ENCODE results near the gene HMHB1. TPM values are rescaled to one million over a fixed set of nuclear protein-coding genes. Genes with fewer than 3 reads are reported as not detected.

Gene HMHB1
- total RNA-seq, 4 donors from 2014 or later: not detected

DNA sequence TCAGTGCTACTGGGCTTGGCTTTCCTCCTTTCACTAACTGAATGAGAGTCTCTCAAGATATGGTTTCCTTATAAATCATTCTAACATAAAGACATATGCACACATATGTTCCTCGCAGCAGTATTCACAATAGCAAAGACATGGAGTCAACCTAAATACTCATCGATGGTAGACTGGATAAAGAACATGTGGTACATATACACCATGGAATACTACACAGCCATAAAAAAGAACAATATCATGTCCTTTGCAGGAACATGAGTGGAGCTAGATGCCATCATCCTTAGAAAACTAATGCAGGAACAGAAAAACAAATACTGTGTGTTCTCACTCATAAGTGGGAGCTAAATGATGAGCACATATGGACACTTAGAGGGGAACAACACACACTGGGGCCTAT is 32.5 kb upstream of the HMHB1 start:
- Histone ChIP-seq H3K27ac (no peak overlapping the region), H3K9me3 (no peaks in the 10 kb centered on the region), H3K4me3 (replicated peaks in 1 of 3) (no peak overlapping the region), H3K4me1 (peaks cover 0 to 4% of the 10 kb centered on the region in 2 donors), H3K36me3 (no peaks in the 10 kb centered on the region), H3K27me3 (no peaks in the 10 kb centered on the region)
- no peak for TF ChIP-seq POLR2A (IDR thresholded peaks at IDR 0.05)
- TF ChIP-seq, protein P1, sequence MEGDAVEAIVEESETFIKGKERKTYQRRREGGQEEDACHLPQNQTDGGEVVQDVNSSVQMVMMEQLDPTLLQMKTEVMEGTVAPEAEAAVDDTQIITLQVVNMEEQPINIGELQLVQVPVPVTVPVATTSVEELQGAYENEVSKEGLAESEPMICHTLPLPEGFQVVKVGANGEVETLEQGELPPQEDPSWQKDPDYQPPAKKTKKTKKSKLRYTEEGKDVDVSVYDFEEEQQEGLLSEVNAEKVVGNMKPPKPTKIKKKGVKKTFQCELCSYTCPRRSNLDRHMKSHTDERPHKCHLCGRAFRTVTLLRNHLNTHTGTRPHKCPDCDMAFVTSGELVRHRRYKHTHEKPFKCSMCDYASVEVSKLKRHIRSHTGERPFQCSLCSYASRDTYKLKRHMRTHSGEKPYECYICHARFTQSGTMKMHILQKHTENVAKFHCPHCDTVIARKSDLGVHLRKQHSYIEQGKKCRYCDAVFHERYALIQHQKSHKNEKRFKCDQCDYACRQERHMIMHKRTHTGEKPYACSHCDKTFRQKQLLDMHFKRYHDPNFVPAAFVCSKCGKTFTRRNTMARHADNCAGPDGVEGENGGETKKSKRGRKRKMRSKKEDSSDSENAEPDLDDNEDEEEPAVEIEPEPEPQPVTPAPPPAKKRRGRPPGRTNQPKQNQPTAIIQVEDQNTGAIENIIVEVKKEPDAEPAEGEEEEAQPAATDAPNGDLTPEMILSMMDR (IDR thresholded peaks at IDR 0.05): no peak
- WGBS, 2 donors: 99 to 100% methylated on average over 2 of the region's 2 CpGs
- DNase-seq: no peak
- intact Hi-C loops (cut with DNase I): no loop called here

DNA sequence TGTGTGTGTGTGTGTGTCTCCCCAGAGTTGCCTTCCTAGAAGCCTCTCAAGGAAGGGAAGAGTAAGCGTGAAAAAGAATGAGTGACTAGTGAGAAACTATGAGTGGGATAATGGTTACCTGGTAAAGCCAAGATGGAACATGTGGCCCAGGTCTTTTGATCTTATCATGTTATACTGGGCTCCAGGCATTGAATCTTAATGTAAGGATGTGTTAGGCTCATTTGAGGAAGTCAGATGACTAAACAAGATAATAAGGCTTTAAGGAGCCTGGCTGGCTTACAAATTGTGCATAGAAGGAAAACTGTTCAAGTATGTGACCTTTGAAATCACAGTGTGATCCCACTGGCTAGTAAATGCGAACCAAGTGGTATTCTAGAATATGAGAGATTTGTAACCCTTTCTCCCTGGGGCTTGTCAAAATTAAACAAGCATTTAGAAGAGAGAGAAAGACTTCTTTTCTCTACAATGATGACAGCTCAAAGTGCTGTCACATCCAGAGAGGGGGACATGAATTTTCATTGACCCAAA is 29.9 kb upstream of the HMHB1 start:
- no peak for DNase-seq
- no peak overlapping the region for H3K27ac ChIP-seq
- no peaks in the 10 kb centered on the region for H3K9me3 ChIP-seq
- no peak overlapping the region for H3K4me3 ChIP-seq (replicated peaks in 1 of 3)
- WGBS, 2 donors: 71 to 73% methylated on average over 2 of the region's 2 CpGs
- no peak for TF ChIP-seq POLR2A (IDR thresholded peaks at IDR 0.05)
- TF ChIP-seq, protein P1 (IDR thresholded peaks at IDR 0.05): no peak
- peaks cover 0 to 4% of the 10 kb centered on the region in 2 donors for H3K4me1 ChIP-seq
- no peaks in the 10 kb centered on the region for H3K27me3 ChIP-seq
- H3K36me3 ChIP-seq: no peaks in the 10 kb centered on the region
- intact Hi-C loops (cut with DNase I): no loop called here

DNA sequence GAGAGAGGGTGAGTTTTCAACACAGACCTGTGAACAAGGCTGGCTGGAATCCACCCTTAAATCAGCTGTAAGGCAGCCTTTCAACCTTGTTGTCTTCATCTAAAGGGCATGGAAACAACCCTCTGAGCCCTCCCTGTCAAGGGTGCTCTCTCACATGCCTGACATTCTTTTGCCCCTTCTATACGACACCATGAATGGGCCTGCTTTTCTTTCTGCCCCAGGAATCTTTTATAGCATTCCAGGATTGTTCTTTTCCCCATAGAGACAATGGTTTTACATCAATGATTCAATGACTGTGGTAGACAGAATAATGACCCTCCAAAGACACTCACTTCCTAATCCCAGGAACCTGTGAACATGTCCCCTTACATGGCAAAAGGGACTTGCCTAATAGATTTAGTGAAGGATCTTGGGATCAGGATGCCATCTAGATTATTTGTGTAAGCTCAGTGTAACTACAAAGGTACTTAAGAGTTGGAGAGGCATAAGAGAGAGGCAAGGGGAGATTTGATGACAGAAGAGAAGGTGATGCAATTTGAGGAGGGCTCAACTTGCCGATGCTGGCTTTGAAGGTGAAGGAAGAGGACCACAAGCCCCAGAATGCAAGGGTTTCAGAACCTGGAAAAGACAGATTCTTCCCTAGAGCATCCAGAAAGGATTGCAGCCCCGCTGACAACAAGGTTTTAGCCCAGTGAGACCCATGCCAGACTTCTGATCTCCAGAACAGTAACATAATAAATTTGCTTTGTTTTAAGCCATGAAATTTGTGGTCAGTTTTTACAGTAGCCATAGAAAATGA is 29.2 kb upstream of the HMHB1 start:
- no peak overlapping the region for H3K27ac ChIP-seq
- DNase-seq: no peak

GRCh38 chr5:143788401-143788800 is 23.6 kb upstream of the HMHB1 start:
- intact Hi-C loops (cut with DNase I): no loop called here
- H3K27me3 ChIP-seq: no peaks in the 10 kb centered on the region
- TF ChIP-seq, protein P1 (IDR thresholded peaks at IDR 0.05): no peak
- TF ChIP-seq POLR2A (IDR thresholded peaks at IDR 0.05): no peak
- DNase-seq: no peak
- H3K9me3 ChIP-seq: no peaks in the 10 kb centered on the region
- H3K27ac ChIP-seq: no peak overlapping the region
- H3K4me3 ChIP-seq (replicated peaks in 1 of 3): no peak overlapping the region
- WGBS, 2 donors: 90 to 98% methylated on average over 1 of the region's 1 CpG
- no peaks in the 10 kb centered on the region for H3K36me3 ChIP-seq
- H3K4me1 ChIP-seq: peaks cover 4 to 5% of the 10 kb centered on the region in 2 donors

More for the DNA sequence above, 29.2 kb upstream of the HMHB1 start:
- intact Hi-C loops (cut with DNase I): no loop called here
- Histone ChIP-seq H3K4me1 (peaks cover 0 to 4% of the 10 kb centered on the region in 2 donors), H3K27me3 (no peaks in the 10 kb centered on the region), H3K36me3 (no peaks in the 10 kb centered on the region), H3K4me3 (replicated peaks in 1 of 3) (no peak overlapping the region), H3K9me3 (no peaks in the 10 kb centered on the region)
- TF ChIP-seq, protein P1 (IDR thresholded peaks at IDR 0.05): no peak
- no peak for TF ChIP-seq POLR2A (IDR thresholded peaks at IDR 0.05)
- 35 to 47% methylated on average over 3 of the region's 3 CpGs for WGBS, 2 donors

DNA sequence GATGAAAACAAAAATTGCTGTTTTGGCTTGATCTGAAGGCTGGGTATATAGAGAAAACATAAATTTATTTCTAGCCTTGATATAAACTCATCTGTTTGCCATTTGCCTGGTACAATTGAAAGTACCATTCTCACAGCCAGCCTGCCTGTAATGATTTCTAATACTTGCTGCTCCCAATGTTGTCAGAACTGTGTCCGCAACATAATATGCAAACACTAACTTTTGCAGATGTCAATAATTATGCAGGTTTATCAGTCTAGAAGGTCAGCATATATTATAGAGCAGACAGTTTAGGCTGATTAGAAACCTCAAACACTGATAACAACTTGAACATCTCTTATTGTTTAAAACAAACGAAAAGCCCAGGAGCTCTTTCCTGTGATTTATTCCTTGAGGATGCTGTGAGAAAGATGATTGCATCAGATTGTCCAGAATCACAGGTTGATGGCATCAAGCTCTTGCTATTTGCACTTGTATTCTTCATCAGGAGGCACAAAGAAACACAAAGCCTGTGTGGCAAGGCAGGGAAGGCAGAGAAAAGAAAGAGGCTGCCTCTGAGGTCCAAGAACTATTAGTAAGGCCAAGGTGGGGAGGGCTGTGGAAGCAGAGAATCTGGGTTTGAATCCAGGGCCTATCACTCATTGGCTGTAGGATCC is 21.4 kb upstream of the HMHB1 start:
- H3K4me1 ChIP-seq: peaks cover 4 to 5% of the 10 kb centered on the region in 2 donors
- no peaks in the 10 kb centered on the region for H3K36me3 ChIP-seq
- intact Hi-C loops (cut with DNase I): no loop called here
- no peaks in the 10 kb centered on the region for H3K9me3 ChIP-seq
- no peak overlapping the region for H3K27ac ChIP-seq
- TF ChIP-seq POLR2A (IDR thresholded peaks at IDR 0.05): no peak
- TF ChIP-seq, protein P1 (IDR thresholded peaks at IDR 0.05): no peak
- H3K4me3 ChIP-seq (replicated peaks in 1 of 3): no peak overlapping the region
- H3K27me3 ChIP-seq: no peaks in the 10 kb centered on the region
- 88 to 94% methylated on average over 2 of the region's 2 CpGs for WGBS, 2 donors
- DNase-seq: no peak

All from thyroid gland (tissue), 4 donors.